ENCODE measurements around the gene SEMA4A.

Gene SEMA4A

DNA sequence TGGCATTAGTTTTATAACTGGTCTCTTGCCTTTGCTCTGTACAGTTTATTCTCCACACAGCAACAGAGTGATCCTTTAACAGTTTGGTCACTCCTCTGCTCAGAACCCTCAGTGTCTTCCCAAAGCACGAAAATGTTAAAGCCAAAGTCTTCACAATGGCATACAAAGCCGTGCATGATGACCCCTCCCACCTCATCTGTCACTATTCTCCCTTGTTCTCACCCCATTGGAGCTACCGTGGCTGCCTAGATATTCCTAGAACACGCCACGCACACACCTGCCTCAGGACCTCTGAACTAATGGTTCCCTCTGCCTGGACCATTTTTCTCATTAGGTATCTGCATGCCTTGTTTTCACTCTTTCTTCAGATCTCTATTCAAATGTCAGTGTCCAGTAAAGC lies 8.6 kb upstream of the SEMA4A start:
- Histone ChIP-seq H3K4me2 (no peak overlapping the region), H2AFZ (ENCODE audit: low read depth) (no peak overlapping the region), H3K4me1 (ENCODE audit: low read depth, poor library complexity, severe bottlenecking) (peaks cover 34% of the 10 kb centered on the region), H4K20me1 (ENCODE audit: insufficient read depth) (no peaks in the 10 kb centered on the region), H3K36me3 (ENCODE audit: insufficient read depth) (no peaks in the 10 kb centered on the region), H3K27me3 (ENCODE audit: insufficient read depth, low read depth) (peaks cover 10% of the 10 kb centered on the region; the same call in 1 of the 2 replicates), H3K4me3 (IDR thresholded peaks at IDR 0.05; ENCODE audit: insufficient read depth, low read depth, low read length) (no peak overlapping the region), H3K79me2 (ENCODE audit: insufficient read depth, low read depth) (no peaks in the 10 kb centered on the region), H3K9ac (no peak overlapping the region), H3K27ac (no peak overlapping the region)
- TF ChIP-seq, protein P1, sequence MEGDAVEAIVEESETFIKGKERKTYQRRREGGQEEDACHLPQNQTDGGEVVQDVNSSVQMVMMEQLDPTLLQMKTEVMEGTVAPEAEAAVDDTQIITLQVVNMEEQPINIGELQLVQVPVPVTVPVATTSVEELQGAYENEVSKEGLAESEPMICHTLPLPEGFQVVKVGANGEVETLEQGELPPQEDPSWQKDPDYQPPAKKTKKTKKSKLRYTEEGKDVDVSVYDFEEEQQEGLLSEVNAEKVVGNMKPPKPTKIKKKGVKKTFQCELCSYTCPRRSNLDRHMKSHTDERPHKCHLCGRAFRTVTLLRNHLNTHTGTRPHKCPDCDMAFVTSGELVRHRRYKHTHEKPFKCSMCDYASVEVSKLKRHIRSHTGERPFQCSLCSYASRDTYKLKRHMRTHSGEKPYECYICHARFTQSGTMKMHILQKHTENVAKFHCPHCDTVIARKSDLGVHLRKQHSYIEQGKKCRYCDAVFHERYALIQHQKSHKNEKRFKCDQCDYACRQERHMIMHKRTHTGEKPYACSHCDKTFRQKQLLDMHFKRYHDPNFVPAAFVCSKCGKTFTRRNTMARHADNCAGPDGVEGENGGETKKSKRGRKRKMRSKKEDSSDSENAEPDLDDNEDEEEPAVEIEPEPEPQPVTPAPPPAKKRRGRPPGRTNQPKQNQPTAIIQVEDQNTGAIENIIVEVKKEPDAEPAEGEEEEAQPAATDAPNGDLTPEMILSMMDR (conservative IDR thresholded peaks at IDR 0.05; ENCODE audit: low read depth, low read length) = no peak

DNA sequence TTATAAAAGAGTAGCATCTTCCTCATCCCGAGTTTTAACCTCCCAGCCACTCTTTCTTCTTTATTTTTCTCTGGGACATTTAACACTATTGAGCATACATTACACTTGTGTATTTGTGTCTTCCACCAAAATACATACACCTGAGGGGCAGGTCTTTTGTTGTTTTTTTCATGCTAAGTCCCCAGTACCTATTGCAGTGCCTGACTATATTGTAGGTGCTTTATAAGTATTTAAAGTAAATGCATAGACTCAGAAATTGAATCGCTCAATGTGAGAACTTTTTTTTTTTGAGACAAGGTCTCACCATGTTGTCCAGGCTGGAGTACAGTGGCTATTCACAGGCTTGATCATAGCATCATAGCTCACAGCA lies 7.8 kb upstream of the SEMA4A start:
- TF ChIP-seq, protein P1 (conservative IDR thresholded peaks at IDR 0.05; ENCODE audit: low read depth, low read length) = no peak
- Histone ChIP-seq H3K36me3 (ENCODE audit: insufficient read depth) (no peaks in the 10 kb centered on the region), H3K27me3 (ENCODE audit: insufficient read depth, low read depth) (peaks cover 10% of the 10 kb centered on the region; the same call in 1 of the 2 replicates), H3K9ac (no peak overlapping the region), H2AFZ (ENCODE audit: low read depth) (peak overlapping the region; percentile 63; the same call in 1 of the 2 replicates), H3K4me3 (IDR thresholded peaks at IDR 0.05; ENCODE audit: insufficient read depth, low read depth, low read length) (peak overlapping the region; percentile 86), H4K20me1 (ENCODE audit: insufficient read depth) (no peaks in the 10 kb centered on the region), H3K79me2 (ENCODE audit: insufficient read depth, low read depth) (no peaks in the 10 kb centered on the region), H3K4me2 (peak overlapping the region; percentile 48), H3K27ac (no peak overlapping the region), H3K4me1 (ENCODE audit: low read depth, poor library complexity, severe bottlenecking) (peaks cover 34% of the 10 kb centered on the region)

DNA sequence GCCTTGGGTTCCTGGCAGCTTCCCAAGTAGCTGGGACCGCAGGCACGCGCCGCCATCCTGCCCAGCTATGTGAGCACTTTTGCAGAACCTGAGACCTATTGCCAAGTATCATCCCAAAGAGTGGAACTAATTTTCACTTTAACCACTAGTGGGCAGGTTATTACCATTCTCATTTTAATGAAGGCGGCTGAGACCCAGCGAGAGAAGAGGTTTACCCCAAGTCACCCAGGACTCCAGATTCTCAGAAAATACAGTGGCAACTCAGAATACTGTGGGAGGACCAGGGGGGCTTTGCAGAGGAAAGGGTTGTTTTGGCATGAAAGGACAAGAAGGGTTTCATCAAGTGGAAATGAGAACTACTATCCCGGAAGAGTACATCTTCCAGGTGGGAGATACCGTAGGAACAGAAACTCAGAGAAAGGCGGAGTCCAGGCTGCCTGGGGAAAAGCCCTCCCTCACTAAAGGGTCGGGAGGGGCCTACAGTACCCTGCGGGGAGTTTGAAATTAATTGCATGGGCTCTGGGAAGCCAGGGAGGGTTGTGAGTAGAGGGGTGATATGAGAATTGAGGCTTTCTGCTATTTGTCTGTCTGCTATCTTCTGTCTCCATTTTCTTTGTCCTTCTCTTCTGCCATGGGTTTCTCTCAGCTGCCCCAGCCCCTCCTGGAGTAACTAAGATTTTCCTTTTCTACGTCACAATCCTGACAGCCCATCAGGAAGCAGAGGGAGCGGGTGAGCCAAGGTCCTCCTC lies 7.2 kb upstream of the SEMA4A start:
- peak overlapping the region; percentile 48 for H3K4me2 ChIP-seq
- no peak overlapping the region; the same call in 1 of the 2 replicates for H3K27ac ChIP-seq
- peaks cover 10% of the 10 kb centered on the region; the same call in 1 of the 2 replicates for H3K27me3 ChIP-seq (ENCODE audit: insufficient read depth, low read depth)
- peak overlapping the region; percentile 86 for H3K4me3 ChIP-seq (IDR thresholded peaks at IDR 0.05; ENCODE audit: insufficient read depth, low read depth, low read length)
- H3K79me2 ChIP-seq (ENCODE audit: insufficient read depth, low read depth) = no peaks in the 10 kb centered on the region
- TF ChIP-seq, protein P1 (conservative IDR thresholded peaks at IDR 0.05; ENCODE audit: low read depth, low read length) = peak; percentile 99
- peaks cover 39% of the 10 kb centered on the region for H3K4me1 ChIP-seq (ENCODE audit: low read depth, poor library complexity, severe bottlenecking)
- H3K36me3 ChIP-seq (ENCODE audit: insufficient read depth) = no peaks in the 10 kb centered on the region
- no peak overlapping the region; the same call in 1 of the 2 replicates for H3K9ac ChIP-seq
- no peaks in the 10 kb centered on the region for H4K20me1 ChIP-seq (ENCODE audit: insufficient read depth)
- peak overlapping the region; percentile 63 for H2AFZ ChIP-seq (ENCODE audit: low read depth)

DNA sequence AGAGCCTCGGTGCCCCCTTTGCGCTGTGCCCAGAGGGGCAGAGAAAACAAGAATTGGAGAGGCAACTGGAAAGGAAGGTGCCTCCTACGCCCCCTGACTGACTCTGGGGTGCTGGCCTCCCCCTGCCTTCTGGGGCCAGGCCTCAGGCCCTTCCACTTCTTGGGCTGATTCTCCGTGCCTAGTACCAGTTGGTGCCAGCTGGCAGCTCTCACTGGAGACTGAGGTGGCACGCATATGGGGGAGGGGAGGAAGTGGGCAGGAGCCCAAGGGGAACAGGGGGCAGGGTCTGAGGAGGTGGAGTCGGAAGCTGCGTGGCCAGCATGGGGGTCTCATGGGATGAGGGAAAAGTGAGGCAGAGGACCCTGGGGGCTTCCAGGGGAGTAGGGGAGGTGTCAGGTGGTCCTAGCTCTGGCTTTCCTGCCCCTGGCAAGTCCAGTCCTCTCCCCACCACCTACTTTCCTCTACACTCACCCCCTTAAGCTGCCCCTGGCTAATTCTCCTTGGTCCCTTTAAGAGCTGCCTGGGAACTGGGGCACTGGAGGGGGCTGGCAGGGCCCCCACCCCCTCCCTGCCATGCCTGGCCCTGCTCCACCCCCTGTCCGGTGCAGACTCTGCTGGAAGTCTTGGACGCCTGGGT lies 6.5 kb upstream of the SEMA4A start:
- H4K20me1 ChIP-seq (ENCODE audit: insufficient read depth) = no peaks in the 10 kb centered on the region
- H3K27me3 ChIP-seq (ENCODE audit: insufficient read depth, low read depth) = peaks cover 10% of the 10 kb centered on the region; the same call in 1 of the 2 replicates
- peak overlapping the region; percentile 86 for H3K4me3 ChIP-seq (IDR thresholded peaks at IDR 0.05; ENCODE audit: insufficient read depth, low read depth, low read length)
- no peak overlapping the region for H3K27ac ChIP-seq
- peaks cover 43% of the 10 kb centered on the region for H3K4me1 ChIP-seq (ENCODE audit: low read depth, poor library complexity, severe bottlenecking)
- H2AFZ ChIP-seq (ENCODE audit: low read depth) = peak overlapping the region; percentile 63
- TF ChIP-seq, protein P1 (conservative IDR thresholded peaks at IDR 0.05; ENCODE audit: low read depth, low read length) = no peak
- no peak overlapping the region; the same call in 1 of the 2 replicates for H3K9ac ChIP-seq
- H3K36me3 ChIP-seq (ENCODE audit: insufficient read depth) = no peaks in the 10 kb centered on the region
- peak overlapping the region; percentile 48 for H3K4me2 ChIP-seq
- no peaks in the 10 kb centered on the region for H3K79me2 ChIP-seq (ENCODE audit: insufficient read depth, low read depth)
